Fibroblast of mammary gland (primary cell): ENCODE data around the gene GGT6.

Source experiments
- DNase-seq: peaks from one replicate; pipeline ENCODE4 v3.0.0-alpha.2; 2010; ENCODE audit warnings: low read depth
- H3K4me3 ChIP-seq: 2 replicates; pipeline ENCODE4 v1.5.1; 2011; ENCODE audit warnings: low read depth, mild to moderate bottlenecking, low read length, moderate library complexity; ENCODE audit not compliant: control insufficient read depth
- CTCF ChIP-seq: conservative IDR thresholded peaks from 2 replicates; pipeline ENCODE4 v1.5.1; 2011; ENCODE audit warnings: low read depth, low read length, inconsistent platforms; ENCODE audit not compliant: control insufficient read depth, insufficient read depth

GGT6 gene

GRCh38 chr17:4540224-4540651 lies 20.1 kb downstream of the GGT6 start:
- DNase-seq, result no peak
- H3K4me3 ChIP-seq, result no peak overlapping the region
- TF ChIP-seq CTCF, result no peak

DNA sequence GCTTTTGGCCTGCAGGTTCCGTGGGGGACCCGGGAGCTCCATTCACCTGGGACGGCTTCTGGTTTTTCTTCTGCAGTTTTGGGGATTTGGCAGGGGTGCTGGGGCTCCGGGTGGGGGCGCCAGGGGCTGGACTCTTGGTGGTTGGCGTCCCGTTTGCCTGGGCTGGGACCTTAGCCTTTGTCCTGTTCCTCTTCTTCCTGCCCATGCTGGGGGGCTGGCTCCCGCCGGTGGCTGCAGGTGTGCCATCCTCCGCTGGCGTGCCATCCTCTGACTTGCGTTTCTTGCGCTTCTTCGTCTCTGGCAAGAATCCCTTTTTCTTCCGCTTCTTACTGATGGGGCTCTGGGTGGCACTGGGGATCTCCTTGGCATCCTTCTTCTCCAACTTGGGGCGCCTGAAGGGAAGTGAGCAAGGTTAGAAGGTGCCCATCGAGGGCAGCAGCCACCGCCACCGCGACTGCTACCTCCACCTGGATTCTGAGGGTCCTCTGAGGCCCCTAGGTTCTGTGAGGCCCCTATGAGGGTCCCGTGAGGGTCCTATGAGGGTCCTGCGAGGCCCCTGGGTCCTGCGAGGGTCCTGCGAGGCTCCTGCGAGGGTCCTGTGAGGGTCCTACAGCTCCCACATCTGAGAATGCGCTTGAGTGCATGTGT lies 20.7 kb downstream of the GGT6 start:
- no peak for TF ChIP-seq CTCF
- no peak overlapping the region for H3K4me3 ChIP-seq
- no peak for DNase-seq

DNA sequence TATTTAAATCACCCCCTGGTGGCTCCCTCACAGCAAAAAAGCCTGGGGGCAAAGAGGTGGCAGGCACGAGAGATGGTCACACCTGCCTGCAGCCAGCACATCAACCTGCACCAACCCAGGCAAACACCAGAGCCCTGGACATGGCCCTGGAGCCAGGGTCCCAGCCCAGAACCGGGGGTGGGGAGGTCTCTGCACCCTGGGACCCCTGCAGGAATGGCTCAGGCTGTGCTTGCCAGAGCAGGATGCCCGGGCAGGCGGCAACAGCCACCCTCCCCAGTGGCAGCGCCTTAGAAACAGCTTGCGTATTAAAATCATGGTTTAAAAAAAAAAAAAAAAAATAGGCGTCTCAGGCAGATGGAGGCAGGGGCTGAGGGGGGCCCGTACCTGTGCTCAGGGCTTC lies 21.4 kb downstream of the GGT6 start:
- no peak for TF ChIP-seq CTCF
- DNase-seq, result no peak
- H3K4me3 ChIP-seq, result no peak overlapping the region

DNA sequence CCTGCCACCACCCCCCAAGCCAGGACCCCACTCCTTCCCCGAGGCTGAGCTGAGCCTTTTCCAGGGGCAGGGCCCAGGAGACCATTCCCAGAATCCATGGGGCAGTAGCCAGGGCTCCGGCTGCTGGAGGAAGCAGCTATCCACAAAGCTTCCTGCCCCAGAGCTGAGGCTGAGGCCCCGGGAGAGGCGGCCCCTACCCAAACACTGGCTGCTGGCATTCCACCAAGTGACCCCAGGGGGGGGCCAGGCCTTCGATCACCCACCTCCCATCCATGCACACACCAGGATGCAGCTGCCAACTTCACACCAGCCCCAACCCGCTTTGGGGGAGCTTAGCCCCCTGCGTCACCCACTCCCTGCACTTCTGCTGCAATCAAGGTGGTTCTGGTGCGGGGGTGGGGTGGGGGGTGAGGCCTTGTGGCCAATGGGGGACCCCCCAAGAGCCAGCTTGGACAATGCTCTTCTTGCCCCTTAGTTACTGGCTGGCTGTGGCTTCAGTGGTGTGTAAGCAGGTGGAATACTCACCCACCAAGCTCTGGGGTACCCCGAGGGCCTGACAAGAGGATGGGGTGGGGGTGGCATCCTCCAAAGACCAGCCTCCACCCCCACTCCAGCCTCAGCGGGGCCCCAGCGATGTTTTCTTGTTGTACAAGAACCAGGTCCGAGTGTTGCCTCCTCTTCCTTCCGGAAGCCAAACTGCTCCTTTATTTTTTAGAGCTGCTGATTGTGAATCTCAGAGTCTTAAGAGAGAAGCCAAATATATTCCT lies 22.0 kb downstream of the GGT6 start:
- no peak for DNase-seq
- TF ChIP-seq CTCF, result no peak
- no peak overlapping the region for H3K4me3 ChIP-seq

- no peak for DNase-seq
- TF ChIP-seq CTCF, result no peak
- no peak overlapping the region for H3K4me3 ChIP-seq
Measured at GRCh38 chr17:4537451-4538235, 22.7 kb downstream of the GGT6 start.

- H3K4me3 ChIP-seq, result no peak overlapping the region
- TF ChIP-seq CTCF, result no peak
- peak; percentile 58 for DNase-seq
Measured at GRCh38 chr17:4536742-4537411, 23.5 kb downstream of the GGT6 start.
